ENCODE data around the gene TENM4.

Gene TENM4

GRCh38 chr11:78869293-78869692 is 571.5 kb downstream of the TENM4 start:
- no peak for DNase-seq

- no peak for DNase-seq
These were observed 572.3 kb downstream of the TENM4 start for GRCh38 chr11:78868563-78868962.

- no peak for DNase-seq
These were observed 580.0 kb downstream of the TENM4 start for GRCh38 chr11:78860720-78861422.

GRCh38 chr11:78857688-78858087 is 583.1 kb downstream of the TENM4 start:
- DNase-seq: no peak

- DNase-seq: no peak
These were observed 584.6 kb downstream of the TENM4 start for GRCh38 chr11:78856211-78856610.

DNA sequence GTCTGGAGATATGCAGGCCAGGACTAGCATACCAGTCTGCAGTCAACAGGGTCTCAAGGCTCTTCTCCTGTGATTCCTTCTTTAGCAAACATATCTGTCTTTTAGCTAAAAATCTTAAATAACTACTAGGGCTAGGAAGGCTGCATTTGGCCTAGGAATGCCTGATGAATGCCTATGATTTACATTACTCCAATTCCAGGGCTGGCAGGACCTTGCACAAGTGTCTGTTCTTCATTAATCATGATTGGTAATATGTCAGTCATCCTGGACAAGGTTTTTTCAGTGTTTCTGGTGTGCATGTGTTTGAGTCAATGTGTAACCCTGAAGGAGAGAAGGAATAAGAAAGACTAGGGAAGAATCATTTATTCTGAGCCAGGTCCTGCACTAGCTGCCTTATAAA is 585.7 kb downstream of the TENM4 start:
- DNase-seq: no peak

- no peak for DNase-seq
These were observed 587.3 kb downstream of the TENM4 start for GRCh38 chr11:78853521-78853920.

GRCh38 chr11:78851878-78852586 is 588.8 kb downstream of the TENM4 start:
- DNase-seq: no peak

DNA sequence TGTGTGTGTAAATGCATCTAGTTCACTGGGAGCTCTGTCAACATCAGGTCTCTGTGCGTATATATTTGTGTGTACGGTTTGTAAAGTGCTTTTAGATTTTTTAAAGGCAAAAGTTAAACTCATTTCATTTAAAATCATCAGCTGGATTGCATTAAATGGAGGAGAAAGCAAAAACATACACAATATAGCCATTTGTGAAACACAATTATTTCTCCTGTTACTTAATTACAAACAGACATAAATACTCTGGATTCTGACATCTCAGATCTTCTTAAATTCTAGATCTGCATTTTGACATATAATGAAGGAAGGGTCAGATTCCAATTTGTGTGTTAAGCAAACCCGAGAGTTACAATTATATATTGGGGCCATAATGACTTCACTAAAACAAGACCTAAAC is 590.8 kb downstream of the TENM4 start:
- no peak for DNase-seq

- DNase-seq: no peak
These were observed 594.6 kb downstream of the TENM4 start for GRCh38 chr11:78846269-78846668.

DNA sequence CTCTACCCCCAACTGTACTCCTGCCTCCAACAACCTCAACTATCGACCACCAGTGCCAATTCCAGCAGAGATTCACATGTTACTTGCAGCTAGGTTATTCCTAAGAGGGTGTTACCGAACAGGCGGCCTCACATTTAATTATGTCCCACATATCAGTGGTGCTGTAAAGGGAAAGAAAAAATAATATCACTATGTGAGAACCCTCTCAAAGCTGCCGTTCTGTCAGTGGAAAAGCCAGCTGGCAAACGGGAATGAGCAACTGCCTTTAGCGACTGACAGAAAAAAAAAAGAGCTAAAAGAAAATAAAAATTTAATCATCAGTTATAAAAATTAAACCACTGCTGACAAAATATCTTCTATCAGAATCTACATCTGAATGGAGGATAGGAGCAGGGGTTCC is 595.3 kb downstream of the TENM4 start:
- DNase-seq: no peak

DNA sequence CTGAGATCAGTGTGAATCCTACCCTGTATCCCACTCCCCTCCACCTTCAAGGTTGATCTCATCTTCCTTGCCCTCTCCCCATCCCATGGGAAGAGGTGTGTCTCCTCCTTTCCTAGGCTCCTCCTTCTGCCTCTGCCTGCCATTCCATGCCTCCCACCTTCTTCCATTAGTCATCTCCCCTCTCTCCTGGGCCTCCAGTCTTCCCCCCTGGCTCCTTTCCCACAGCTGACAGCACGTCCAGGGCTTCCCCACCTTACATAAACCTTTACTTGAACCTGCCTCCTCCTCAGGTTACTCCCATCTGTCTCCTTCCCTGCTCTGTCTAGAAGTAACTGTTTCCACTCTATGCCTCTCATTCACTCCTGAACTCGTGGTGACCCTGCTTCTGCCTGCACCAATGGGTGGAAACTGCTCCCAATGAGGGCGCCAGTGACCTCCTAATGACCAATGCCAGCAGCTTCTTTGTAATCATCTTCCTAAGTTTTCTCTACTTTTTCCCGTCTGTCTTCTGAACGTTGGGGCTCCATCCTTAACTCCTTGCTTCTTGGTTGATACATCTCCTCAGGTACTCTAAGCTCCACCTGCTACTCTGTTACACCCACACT is 599.3 kb downstream of the TENM4 start:
- DNase-seq: no peak

GRCh38 chr11:78840623-78841022 is 600.2 kb downstream of the TENM4 start:
- DNase-seq: no peak

DNA sequence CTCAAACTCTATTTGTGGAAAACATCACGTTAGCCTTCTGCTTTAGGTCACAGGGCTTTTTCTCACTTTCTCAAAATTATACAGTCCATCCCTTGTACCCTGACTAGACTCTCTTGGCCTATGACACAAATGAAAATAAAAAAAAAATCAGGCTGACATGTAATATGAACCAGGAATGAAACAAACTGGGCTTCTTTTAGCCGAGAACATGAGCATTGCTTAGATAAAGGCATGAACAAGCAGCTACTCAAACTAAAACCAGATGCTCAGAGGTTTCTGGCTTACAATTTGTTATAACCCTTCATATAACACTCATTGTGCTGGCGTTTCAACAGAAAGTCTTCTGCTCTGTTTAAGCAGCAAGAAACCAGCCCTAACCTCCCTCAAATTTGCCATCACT is 600.6 kb downstream of the TENM4 start:
- no peak for DNase-seq

- no peak for DNase-seq
These were observed 602.4 kb downstream of the TENM4 start for GRCh38 chr11:78838417-78838816.

DNA sequence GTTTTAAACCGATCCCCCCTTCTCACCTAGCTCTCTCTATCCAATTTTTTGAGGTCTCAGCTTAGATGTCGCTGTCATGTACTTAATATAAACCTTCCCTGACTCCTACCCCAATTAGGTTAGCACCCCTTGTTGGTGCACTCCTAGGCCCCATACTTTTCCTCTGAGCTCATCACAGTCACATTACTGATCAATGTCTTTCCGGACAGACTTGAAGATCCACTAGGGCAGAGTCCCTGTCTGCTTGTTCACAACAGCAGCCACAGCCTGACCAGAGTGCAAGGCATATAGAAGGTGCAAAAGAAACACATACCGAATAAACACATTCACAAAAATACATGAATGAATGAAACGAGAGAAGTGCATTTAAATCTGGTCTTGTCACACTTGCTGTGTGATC is 605.2 kb downstream of the TENM4 start:
- DNase-seq: no peak

DNA sequence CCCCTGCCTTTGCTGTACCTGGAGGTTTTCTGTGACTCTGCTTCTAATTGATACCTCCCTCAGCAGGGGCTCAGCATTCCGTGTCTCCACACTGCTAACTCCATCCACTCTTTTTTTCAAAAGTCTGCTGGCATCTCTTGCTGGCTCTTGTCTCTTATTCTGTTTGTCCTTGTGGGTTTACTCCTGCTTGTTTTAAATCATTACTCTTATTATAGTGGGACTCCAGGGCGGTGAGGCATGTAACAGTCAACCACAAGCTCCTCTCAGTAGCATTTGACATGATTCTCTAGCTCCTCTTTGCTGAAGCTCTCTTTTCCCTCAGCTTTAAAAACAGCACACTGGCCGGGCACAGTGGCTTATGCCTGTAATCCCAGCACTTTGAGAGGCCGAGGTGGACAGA is 605.9 kb downstream of the TENM4 start:
- DNase-seq: no peak

- DNase-seq: no peak
These were observed 607.6 kb downstream of the TENM4 start for GRCh38 chr11:78833237-78833636.

DNA sequence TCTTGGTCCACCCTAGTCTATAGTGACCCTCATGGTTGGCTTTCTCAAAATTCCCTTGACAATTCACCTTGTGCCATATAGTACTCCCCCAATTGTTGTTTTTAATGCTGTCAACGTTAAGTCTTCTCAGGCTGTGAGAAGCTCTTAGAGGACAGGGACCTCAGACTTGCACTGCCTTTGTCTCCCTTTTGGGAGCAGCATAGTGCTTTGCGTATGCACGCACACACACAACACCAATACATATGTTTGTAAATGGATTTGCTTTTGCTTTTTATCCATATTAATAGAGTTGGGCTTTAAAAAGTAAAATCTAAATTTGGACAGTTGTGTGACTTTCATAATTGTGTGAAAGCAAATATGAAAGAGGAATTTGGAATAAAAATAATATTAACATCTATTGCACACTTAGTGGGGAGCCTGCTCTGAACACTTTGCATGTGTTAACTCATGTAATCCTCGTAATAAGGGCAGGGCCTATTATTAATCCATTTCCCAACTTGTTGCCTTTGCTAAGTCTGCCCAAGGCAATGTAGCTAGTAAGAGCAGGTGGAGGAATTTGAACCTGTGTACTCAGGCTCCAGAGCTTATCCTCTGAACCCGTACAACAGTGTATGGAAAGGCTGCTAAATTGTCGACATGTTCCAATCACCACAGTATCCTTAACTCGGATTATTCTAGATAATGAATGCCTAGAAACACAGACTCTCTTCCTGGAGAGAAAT is 608.4 kb downstream of the TENM4 start:
- DNase-seq: no peak

GRCh38 chr11:78831571-78831970 is 609.3 kb downstream of the TENM4 start:
- DNase-seq: no peak

GRCh38 chr11:78830277-78830819 is 610.5 kb downstream of the TENM4 start:
- no peak for DNase-seq

DNA sequence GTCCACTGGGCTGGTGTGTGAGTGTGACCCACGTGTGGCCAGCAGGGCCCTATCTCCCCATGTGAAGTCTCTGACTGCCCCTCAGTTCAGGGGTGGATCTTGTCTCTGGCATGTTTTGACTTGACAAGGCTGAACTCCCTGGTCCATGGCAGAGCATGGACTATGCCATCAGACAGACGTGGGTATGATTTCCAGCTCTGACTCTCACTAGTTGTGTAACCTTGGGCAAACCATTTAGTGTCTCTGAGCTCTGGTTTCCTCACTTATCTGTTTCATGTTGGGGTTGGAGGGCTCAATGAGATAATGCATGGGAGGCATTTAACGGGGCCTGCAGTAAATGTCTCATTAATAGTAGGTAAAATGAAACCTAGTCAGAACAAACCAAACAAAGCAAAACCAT is 611.7 kb downstream of the TENM4 start:
- no peak for DNase-seq

GRCh38 chr11:78828676-78829075 is 612.2 kb downstream of the TENM4 start:
- no peak for DNase-seq

Measured in KG1 (cell line).